COLO668 (cell line): Measurements from ENCODE around the gene OR5K1.

Experiments used
- DNase-seq: peaks from one replicate; lab custom pipeline; 2025; ENCODE audit not compliant: unreplicated experiment; lab: John Stamatoyannopoulos, UW

The OR5K1 gene

DNA sequence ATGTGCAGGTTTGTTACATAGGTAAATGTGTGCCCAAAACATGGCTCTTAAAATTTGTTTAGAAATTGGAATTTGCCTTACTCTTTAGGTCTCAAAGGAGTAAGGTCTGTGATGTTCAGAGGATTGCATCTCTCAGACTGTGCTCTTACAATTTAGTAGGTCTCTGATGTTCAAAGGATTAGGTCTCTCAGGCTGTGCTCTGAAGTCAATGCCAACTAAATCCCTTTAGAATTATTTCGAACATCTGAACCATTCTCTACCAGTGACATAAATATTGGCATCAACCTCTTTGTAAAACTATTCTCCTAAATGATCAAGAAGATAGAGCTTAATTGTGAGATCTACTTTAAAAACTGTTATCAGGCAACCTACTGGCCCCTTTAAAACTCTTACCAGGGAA, at the start of gene OR5K1:
Gene OR5K1, plus strand, starts transcription at position 301 of the 400 bp plus-strand sequence. CDS start 6,376 bp downstream, outside the sequence.
- no peak for DNase-seq

DNA sequence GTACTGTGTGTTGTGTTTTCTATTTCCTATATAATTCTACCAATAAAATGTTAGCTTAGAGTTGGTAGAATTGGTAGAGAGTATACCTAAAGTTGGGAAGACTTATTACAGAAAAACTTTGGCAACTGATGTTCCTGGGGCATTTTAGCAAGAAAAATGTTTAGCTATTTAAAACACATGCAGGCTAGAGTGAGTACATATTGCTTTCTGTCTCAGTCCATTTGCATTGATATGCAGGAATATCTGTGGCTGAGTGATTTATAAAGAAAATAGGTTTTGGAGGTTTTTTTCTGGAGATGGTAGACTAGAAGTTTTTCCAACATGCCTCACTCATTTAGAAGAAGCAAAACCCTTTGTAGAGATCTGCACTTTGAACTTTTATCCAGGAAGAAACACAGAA, 30.4 kb upstream of the OR5K1 start:
- no peak for DNase-seq

DNA sequence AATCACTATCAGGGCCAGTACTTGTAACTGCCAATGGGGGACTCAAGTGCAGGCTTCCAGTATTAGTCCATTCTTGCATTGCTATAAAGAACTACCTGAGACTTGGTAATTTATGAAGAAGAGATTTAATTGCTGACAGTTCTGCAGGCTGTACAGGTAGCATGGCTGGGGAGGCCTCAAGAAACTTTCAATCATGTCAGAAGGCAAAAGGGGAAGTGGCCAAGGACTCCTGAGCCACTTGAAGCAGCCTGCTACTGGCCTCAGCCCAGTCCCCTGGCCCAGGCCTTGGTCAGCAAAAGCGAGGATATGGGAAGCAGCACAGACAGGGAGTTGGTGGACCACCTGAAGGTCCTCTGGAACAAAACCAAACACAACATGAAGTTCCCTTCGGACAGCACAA, 29.2 kb upstream of the OR5K1 start:
- no peak for DNase-seq

DNA sequence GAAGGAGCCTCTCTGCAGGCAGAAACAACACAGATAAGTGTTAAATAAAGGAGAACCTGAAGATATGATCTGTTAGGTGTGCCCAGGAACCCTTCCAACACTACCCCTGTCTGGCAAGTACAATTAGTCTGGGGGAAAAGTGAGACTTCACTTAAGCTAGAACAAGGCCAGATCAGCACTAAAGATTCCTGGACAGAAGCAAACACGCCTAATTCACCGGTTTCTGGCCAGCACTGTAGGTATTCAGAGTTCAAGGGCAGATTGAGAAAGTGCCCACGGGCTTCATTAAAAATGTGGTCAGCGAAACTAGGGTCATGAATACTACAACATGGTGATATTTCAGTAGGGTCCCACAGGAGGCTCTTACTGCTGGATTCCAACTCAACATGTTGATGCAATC, 28.6 kb upstream of the OR5K1 start:
- DNase-seq, result no peak

DNA sequence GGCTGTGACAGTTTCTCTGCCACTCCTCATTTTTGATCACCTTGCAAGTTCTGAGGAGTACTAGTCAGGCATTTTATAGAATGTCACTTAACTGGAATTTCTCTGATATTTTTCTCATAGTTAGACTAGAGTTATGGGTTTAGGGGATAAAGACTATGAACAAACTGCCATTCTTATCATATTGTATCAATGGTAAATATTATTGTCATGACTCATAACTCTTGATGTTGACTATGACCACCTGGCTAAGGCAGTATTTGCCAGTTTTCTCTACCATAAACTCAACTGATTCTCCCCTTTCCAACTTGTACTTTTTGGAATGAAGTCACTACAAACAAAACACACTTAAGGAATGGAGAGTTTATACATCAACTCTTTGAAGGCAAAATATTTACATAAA, 22.7 kb upstream of the OR5K1 start:
- DNase-seq, result no peak

DNA sequence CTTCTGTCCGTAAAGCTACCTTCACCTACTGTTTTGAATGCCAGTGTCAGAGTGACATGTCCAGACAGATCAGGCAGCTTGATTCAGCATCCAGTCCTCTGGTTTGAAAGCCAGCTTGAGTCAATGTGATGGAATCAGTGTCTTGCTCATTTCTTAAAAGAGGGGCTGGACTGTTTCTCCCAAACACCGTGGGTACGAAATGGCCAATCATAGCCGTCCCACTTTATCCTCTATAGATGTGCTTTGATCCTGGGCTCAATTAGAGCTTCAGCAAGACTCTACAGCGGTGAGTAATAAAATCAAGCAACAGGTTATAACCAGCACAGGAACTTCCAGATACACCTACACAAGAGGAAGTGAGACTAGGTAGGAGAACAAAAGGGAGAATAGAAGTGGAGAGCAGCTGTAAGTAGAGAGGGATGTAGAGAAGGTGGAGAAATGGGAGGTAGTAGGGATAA, 17.0 kb upstream of the OR5K1 start:
- no peak for DNase-seq

DNA sequence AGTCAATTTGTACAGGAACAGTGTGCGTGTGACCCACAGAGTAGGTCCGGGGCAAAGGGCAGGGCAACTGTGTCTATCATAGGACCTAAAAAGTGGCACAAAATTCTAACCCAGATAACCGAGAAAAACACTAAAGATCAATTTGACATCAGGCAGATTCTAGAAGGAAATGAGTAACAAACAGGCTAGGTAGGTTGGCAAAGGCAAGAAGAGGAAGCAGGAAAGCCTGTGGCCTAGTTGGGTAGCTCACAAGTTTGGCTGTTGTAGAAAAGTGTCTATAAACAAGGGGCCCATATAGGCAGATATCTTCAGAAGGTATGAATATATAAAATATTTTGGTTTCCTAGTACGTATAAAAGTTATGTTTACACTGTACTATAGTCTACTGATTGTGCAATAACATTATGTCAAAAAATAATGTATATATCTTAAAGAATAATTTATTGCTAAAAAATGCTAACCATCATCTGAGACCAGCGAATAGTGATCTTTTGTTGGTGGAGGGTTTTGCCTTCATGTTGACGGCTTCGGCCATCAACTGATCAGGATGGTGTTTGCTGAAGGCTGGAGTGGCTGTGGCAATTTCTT, 13.3 kb upstream of the OR5K1 start:
- no peak for DNase-seq

DNA sequence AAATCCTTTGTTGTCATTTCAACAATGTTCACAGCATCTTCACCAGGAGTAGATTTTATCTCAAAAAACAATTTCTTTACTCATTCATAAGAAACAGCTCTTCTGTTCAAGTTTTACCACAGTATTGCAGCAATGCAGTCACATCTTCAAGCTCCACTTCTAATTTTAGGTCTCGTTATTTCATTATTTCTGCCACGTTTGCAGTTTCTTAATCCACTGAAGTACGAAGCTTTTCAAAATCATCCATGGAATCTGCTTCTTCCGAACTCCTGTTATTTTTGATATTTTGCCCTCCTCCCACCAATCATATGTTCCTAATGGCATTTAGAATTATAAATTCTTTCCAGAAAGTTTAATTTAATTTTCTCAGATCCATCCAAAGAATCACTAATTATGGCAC, 12.6 kb upstream of the OR5K1 start:
- DNase-seq, result no peak

DNA sequence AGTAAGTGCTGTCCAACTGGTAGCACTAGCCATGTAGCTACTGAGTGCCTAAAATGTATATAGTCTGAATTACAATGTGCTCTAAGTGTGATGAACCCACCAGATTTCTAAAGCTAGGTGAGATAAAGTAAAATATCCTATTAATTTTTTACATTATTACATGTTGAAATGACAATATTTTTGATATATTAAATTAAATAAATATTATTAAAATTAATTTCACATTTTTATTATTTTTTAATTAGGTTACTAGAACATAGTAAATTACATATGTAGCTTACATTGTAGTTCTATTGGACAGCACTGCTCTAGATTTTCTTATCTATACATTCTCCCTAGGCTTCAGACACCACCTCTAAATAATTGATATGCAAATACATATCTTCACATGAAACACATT, 9.2 kb upstream of the OR5K1 start:
- no peak for DNase-seq

DNA sequence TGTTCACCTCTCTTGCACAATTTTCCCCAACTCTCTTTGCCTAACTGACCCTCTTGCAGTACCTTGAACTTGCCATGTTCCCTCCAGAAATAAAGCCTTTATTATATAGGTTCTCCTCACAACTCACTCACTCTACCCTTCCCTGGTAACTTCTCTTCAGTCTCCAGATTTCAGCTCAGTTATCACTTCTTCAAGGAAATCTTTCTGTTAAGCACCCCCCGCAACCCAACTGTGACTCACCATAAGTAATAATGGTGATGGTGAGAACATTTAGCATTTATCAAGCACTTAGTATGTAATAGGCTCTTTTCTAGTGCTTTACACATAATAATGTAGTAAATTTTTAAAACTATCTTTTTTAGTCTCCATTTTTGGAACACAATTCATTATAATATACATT, 8.1 kb upstream of the OR5K1 start:
- no peak for DNase-seq

DNA sequence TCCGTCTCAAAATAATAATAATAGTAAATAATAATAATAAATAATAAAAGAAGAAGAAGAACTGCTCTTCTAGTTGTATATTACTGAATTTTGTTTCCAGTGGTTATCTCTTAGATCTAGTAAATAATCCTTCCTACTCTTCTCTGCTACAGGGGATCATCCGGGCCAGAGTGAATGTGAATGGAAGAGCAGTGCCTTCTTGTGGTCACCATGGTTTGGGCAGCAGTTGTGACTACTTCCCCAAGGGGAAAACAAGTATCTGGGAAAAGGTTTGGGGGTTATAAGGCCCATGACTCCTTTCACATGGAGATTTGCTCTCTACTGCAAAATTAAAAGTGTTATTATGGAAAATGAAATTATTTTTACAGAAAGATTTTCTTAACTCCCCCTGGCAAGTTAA, 5.5 kb upstream of the OR5K1 start:
- DNase-seq, result no peak

DNA sequence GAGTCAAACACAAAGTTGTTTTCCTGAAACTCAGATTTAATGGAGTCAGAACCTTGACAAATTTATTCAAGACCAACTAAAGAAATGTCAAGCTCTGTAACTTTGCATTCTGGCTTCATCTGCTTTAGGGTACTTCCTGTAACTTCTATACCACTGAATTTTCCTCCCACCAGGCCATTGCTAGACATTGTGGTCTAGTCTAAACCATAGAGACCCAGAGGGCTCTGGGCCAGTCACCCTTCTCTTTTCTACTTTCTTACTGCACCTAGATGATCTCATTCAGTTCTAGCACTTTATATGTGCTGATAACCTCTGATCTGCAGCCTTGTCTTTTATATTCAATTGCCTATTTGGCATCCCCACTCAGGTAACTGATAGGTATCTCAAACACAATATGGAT, 2.8 kb upstream of the OR5K1 start:
- DNase-seq, result no peak

DNA sequence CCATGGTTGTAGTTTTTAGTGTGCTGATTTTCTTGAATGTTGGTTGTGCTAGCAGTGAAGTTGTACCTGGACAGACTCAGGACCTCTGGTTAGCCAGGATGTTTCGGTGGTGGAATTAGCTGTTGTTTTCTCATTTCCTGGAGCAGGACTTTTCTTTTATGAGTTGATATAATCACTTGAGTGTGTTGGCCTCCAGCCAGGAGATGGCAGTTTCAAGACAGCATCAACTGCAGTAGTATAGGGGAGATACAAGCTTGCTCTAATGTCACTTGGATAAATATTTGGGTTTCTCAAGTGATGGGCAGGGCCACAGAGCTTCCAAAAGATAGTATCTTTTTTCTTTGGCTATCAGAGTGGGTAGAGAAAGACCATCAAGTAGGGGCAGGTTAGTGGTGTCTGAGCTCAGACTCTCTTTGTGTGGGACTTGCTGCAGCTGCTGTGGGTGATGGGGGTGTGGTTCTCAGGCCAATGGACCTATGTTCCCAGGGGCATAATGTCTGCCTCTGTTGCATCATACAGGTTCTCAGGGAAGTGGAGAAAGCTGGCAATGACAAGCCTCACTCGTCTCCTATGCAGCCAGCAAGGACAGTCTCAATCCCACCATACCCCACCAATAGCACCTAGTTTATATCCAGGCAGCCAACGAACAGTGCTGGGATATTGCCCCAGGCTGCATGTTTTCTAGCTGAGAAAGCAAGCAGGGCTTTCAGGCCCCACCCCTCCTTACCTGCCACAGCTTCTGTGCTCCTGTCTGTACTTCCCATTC, 19.9 kb downstream of the OR5K1 start:
- no peak for DNase-seq

DNA sequence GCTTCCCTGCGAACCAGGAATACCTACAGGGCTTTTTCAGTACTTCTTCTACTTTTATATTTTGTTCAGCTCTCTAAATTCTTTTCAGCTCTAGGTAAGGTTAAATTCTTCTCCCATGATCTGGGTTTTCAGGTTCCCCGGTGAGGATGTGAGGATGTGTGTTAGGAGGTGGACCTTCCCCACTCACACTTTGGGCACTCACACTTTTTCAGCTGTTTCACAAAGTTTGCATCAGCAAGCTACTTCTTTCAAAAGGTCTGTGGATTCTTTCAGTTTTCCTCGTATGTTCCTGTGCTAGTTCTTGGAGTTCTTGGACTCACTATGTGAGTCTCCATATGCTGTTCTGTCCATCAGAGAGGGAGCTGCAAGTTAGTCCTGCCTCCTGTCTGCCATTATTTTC, 20.6 kb downstream of the OR5K1 start:
- DNase-seq, result no peak

DNA sequence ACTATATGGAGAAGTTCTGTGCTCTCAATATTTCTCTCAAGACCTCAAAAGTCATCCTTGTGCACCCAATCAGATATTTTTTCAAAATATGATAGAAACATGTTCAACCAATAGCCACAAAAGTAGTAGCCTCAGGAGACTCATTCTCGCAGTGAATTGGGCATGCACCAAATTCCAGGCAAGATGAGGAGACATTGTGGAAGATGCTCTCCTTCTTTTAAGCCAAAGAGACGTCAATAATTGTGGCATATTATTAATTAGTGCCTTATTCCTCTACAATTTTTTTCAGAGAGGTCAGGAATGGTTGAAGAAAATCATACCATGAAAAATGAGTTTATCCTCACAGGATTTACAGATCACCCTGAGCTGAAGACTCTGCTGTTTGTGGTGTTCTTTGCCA, 34.4 kb downstream of the OR5K1 start, which contains the start of gene OR5K2:
Gene OR5K2, plus strand, starts transcription at position 301 of the 400 bp plus-strand sequence. Its CDS starts 0 bp downstream, at position 301.
- no peak for DNase-seq

DNA sequence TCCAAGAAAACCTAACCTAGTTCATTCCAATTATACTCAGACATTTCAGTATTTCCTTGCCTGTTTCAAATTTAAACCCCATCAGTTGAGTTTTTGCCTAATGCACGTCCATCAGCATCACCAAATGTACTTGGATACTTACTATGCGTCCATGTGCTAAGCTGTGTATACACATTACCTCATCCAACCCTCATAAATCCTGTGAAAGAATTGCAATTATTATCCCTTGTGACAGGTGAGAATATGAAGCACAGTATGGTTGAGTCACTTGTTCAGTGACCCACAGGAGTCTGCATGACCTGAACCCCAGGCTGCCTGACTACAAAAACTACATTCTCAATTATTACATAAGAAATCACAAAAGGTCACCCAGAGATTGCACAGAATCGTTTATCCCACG, 37.0 kb downstream of the OR5K1 start:
- no peak for DNase-seq

DNA sequence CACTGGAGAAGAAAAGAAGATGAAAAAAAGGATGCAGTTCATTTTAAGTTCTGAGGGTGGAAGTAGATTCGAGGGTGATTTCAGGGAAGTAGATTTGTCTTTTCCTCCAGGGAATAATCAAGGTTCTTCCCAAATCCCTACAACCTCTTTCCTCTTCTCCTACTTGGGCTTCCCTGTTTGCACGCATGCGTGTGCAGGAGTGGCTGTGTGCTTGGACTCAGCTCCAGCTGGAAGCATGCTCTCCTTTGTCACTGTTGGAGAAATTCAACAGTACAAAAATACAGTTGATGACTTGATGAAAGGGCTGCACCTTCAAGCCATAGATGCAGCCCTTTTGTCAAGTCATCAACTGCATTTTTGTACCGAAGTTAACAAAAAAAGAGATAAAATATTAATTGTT, 38.3 kb downstream of the OR5K1 start:
- DNase-seq, result no peak

DNA sequence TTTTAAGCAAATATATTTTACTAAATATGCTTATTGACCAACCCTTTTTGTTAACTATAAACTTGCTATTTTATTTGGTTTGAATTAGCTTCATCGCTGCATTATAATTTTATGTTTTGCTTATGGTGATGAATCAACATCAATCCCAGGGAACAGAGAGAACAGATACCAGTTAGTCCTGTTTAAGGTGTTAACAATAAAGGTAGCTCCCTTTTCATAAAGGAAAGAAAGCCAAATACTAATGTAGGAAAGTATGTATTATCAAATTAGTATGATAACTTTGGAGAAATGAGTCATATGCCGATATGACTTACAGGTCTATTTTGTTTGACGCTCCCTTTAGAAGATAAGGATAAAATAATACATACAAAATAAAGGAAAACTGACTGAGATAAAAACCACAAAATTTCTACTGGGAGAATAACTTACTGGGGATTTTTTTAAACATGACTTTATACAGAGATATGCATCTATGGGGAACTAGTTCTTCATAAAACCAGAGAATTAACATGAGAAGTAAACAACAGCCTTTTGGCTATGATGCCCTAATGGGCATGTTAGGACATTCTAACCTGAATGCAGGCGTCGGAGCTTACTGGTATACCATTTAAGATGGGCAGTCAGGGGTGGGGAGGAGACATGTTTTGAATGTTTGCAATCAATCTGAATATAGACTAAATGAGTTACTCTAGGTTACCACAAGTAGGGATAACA, 39.0 kb downstream of the OR5K1 start:
- no peak for DNase-seq

DNA sequence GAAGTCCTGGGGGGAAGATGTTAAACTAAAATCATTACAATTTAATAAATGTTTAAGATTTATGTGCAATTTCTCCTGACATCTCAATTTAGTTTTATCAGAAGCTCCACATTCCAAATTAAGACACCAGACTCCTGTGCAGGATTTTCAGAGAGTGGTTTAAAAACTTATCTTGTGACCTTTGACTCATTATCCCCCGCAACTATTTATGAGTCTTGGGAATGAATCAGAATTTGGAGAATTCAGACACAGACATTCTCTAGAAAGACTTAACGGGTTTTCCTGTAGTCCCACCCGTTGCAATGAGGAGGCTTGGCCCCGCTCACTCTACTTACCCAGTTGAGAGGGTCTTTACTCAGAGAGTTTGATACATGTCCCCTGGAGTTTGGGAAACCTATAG, 41.5 kb downstream of the OR5K1 start:
- no peak for DNase-seq

DNA sequence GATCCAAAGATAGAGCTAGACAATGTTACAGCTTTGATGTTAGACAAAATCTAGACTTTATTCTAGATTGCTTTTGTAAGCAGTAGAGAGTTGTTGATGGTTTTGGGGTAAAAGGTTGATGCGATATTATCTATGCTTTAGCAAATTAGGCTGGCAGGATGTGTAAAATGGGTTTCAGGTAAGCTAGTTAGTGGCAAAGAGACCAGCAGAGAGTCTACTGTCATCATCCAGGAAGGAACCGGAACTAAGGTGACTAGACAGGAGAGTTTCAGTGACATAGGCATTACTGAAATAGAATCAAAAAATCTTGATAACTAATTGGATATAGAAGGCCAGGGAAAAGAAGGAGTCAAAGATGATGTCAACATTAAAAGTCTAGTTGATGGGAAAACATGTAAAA, 45.6 kb downstream of the OR5K1 start:
- no peak for DNase-seq

DNA sequence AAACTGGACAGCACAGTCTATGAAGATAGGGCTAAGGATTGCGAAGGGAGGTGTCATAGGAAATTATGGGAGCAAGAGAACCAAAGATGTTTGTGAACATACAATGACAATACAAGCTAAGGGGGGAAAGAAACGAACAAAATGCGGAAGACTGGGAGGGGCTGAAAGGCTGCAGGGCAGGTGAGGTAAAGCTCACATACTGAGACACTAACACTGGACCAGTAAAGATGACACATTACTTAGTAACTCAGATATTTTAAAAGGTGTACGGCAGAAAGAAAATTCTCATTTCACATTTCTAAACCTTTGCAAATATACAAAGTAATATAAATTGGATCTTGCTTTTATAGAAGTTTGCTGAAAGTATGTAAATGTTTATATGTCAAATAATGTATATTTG, 49.6 kb downstream of the OR5K1 start:
- no peak for DNase-seq

DNA sequence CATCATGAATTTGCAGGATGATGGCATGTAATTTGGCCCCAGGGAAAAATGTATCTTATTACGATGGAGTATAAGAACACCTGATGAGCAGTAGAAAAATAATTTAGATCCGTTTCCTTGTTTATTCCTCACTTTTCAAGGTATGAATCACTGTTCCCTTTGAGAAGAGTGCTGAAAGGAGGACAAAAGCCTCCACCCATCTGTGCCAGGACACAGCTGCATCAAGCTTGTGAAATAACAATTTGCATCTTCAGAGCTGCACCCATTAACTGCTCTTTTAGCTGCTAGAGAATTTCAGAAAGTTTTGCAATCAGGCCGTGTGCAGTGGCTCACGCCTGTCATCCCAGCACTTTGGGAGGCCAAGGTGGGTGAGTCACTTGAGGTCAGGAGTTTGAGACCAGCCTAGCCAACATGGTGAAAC, 50.1 kb downstream of the OR5K1 start:
- DNase-seq, result no peak
